ENCODE results near the gene LRWD1. TPM values are rescaled to one million over a fixed set of nuclear protein-coding genes. Genes with fewer than 3 reads are reported as not detected.

LRWD1 gene
- total RNA-seq, 1 experiment from 2014 or later = 39.5 TPM

DNA sequence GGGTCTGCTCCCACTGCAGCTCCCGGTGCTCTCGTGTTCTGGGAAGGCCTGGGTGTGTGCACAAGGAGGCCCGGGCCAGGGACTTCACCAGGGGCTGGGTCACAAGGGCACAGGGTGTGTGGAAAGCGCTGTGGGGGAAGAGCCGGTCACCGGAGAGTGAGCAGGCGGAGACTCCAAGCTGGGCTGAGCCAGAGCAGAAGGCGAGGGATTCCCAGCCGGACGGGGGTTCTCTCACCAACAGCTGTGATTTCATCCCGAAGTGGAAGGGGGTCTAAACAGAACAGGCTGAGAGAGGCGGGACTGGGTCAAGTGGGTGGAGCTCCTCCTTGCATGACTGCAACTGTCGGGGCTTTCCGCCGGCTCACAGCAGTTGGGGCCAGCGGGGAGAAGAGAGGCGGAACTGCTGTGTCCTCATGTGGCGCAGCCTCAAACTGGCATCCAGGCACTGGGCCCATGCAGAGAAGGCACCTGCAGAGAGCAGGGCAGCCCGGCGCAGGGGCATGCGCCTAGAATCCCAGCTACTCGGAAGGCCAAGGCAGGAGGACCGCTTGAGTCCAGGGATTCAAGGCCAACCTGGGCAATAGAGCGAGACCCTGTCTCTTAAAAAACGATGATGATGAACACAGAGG is 39.0 kb upstream of the LRWD1 start:
- BruUV-seq (replicated peaks) = no TSS peak

More for the DNA sequence above, 39.0 kb upstream of the LRWD1 start:
- H3K9ac ChIP-seq (ENCODE audit: low read length) = no peak overlapping the region
- ChIA-PET POLR2A (no interaction called here), RAD21 (ENCODE audit: low non-redundant PET in 1 of 2, low total read pairs in 2 of 2, uncharacterized antibody in 2 of 2, unreplicated experiment in 2 of 2) (no interaction called here), CTCF (no interaction called here)
- H3K4me2 ChIP-seq (ENCODE audit: low read length) = no peak overlapping the region
- H3K9me2 ChIP-seq (ENCODE audit: insufficient read depth) = no peaks in the 10 kb centered on the region
- no peaks in the 10 kb centered on the region for H3K27me3 ChIP-seq (ENCODE audit: insufficient read depth, low read length)
- TF ChIP-seq RAD21 (IDR thresholded peaks at IDR 0.05; ENCODE audit: low read depth) (no peak), EZH2phosphoT487 (IDR thresholded peaks at IDR 0.05; ENCODE audit: borderline replicate concordance) (no peak), POLR2AphosphoS5 (IDR thresholded peaks at IDR 0.05; ENCODE audit: low read depth, low read length) (no peak), EZH2 (IDR thresholded peaks at IDR 0.05) (no peak), JUND (IDR thresholded peaks at IDR 0.05) (no peak), CBX3 (IDR thresholded peaks at IDR 0.05; ENCODE audit: low read depth) (no peak), ZFX (IDR thresholded peaks at IDR 0.05) (no peak), EGR1 (IDR thresholded peaks at IDR 0.05; ENCODE audit: low read depth) (no peak), YY1 (IDR thresholded peaks at IDR 0.05; ENCODE audit: extremely low read depth, insufficient replicate concordance, low read depth, low read length) (no peak), SIN3A (IDR thresholded peaks at IDR 0.05; ENCODE audit: low read depth) (no peak), SRF (IDR thresholded peaks at IDR 0.05; ENCODE audit: low read depth) (no peak), SP1 (IDR thresholded peaks at IDR 0.05; ENCODE audit: low read depth) (no peak), TCF7L2 (IDR thresholded peaks at IDR 0.05; ENCODE audit: borderline replicate concordance, extremely low read depth, insufficient read depth, insufficient read length) (no peak)
- TF ChIP-seq, protein P1, sequence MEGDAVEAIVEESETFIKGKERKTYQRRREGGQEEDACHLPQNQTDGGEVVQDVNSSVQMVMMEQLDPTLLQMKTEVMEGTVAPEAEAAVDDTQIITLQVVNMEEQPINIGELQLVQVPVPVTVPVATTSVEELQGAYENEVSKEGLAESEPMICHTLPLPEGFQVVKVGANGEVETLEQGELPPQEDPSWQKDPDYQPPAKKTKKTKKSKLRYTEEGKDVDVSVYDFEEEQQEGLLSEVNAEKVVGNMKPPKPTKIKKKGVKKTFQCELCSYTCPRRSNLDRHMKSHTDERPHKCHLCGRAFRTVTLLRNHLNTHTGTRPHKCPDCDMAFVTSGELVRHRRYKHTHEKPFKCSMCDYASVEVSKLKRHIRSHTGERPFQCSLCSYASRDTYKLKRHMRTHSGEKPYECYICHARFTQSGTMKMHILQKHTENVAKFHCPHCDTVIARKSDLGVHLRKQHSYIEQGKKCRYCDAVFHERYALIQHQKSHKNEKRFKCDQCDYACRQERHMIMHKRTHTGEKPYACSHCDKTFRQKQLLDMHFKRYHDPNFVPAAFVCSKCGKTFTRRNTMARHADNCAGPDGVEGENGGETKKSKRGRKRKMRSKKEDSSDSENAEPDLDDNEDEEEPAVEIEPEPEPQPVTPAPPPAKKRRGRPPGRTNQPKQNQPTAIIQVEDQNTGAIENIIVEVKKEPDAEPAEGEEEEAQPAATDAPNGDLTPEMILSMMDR (IDR thresholded peaks at IDR 0.05 in 2 of 3, conservative IDR thresholded peaks at IDR 0.05 in 1 of 3; ENCODE audit: borderline replicate concordance in 1 of 3, insufficient read depth in 1 of 3, low read depth in 2 of 3, low read length in 2 of 3) = no peak
- TF ChIP-seq, protein P2, sequence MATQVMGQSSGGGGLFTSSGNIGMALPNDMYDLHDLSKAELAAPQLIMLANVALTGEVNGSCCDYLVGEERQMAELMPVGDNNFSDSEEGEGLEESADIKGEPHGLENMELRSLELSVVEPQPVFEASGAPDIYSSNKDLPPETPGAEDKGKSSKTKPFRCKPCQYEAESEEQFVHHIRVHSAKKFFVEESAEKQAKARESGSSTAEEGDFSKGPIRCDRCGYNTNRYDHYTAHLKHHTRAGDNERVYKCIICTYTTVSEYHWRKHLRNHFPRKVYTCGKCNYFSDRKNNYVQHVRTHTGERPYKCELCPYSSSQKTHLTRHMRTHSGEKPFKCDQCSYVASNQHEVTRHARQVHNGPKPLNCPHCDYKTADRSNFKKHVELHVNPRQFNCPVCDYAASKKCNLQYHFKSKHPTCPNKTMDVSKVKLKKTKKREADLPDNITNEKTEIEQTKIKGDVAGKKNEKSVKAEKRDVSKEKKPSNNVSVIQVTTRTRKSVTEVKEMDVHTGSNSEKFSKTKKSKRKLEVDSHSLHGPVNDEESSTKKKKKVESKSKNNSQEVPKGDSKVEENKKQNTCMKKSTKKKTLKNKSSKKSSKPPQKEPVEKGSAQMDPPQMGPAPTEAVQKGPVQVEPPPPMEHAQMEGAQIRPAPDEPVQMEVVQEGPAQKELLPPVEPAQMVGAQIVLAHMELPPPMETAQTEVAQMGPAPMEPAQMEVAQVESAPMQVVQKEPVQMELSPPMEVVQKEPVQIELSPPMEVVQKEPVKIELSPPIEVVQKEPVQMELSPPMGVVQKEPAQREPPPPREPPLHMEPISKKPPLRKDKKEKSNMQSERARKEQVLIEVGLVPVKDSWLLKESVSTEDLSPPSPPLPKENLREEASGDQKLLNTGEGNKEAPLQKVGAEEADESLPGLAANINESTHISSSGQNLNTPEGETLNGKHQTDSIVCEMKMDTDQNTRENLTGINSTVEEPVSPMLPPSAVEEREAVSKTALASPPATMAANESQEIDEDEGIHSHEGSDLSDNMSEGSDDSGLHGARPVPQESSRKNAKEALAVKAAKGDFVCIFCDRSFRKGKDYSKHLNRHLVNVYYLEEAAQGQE (IDR thresholded peaks at IDR 0.05; ENCODE audit: low read depth) = no peak
- TF ChIP-seq, protein P3, sequence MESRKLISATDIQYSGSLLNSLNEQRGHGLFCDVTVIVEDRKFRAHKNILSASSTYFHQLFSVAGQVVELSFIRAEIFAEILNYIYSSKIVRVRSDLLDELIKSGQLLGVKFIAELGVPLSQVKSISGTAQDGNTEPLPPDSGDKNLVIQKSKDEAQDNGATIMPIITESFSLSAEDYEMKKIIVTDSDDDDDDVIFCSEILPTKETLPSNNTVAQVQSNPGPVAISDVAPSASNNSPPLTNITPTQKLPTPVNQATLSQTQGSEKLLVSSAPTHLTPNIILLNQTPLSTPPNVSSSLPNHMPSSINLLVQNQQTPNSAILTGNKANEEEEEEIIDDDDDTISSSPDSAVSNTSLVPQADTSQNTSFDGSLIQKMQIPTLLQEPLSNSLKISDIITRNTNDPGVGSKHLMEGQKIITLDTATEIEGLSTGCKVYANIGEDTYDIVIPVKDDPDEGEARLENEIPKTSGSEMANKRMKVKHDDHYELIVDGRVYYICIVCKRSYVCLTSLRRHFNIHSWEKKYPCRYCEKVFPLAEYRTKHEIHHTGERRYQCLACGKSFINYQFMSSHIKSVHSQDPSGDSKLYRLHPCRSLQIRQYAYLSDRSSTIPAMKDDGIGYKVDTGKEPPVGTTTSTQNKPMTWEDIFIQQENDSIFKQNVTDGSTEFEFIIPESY (IDR thresholded peaks at IDR 0.05; ENCODE audit: extremely low read depth, insufficient replicate concordance, low read length) = no peak
- H3K9me3 ChIP-seq (ENCODE audit: control insufficient read depth in 1 of 2, insufficient read depth in 1 of 2, low read depth in 1 of 2, low read length in 2 of 2) = no peaks in the 10 kb centered on the region
- H3K27ac ChIP-seq (ENCODE audit: low read depth, low read length) = no peak overlapping the region
- ATAC-seq (no peak), DNase-seq (ENCODE audit: low read depth, low spot score) (no peak)
- H3K79me2 ChIP-seq (ENCODE audit: insufficient read depth, low read length) = no peaks in the 10 kb centered on the region
- H2AFZ ChIP-seq (ENCODE audit: low read depth, low read length, poor library complexity, severe bottlenecking) = no peak overlapping the region
- H3K36me3 ChIP-seq (ENCODE audit: control insufficient read depth in 1 of 2, insufficient read depth in 2 of 2, low read length in 2 of 2) = peaks cover 10 to 16% of the 10 kb centered on the region in 2 experiments; a peak in 3 of 4 replicates
- H3K4me1 ChIP-seq (ENCODE audit: control insufficient read depth in 1 of 2, insufficient read depth in 2 of 2, low read length in 2 of 2) = peaks cover 9 to 24% of the 10 kb centered on the region in 2 experiments
- no peak overlapping the region for H3K4me3 ChIP-seq (replicated peaks in 1 of 2; ENCODE audit: low read depth in 1 of 2, low read length in 2 of 2)
- H4K20me1 ChIP-seq (ENCODE audit: insufficient read depth) = no peaks in the 10 kb centered on the region
- intact Hi-C loops (cut with micrococcal nuclease) = no loop called here

All from HCT116 (cell line).